ELF-1 (cell line): Measurements from ENCODE around the gene COPZ2.

ENCODE experiments used
- DNase-seq: peaks from one replicate; pipeline ENCODE4 v3.0.0-alpha.2; 2016; ENCODE audit warnings: low read depth, low spot score

Gene COPZ2

DNA sequence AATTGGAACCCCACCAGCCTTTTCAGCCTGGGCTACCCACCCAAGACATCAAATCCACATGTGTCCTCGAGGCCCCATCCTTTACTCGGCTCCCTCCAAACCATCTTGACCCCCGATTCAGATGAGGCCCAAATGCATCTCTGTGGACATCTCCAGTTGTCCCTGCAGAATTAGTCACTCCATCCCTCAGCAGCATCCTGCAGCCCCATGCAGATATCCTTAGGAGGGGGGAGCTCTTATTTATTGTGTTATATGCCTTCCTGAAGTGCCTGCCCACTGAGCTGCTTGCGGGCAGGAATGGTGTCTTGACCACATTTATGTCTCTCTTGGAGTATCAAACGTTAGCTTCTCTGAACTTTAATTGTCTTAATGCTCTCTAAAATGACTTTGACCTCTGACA lies 51.1 kb downstream of the COPZ2 start:
- no peak for DNase-seq

DNA sequence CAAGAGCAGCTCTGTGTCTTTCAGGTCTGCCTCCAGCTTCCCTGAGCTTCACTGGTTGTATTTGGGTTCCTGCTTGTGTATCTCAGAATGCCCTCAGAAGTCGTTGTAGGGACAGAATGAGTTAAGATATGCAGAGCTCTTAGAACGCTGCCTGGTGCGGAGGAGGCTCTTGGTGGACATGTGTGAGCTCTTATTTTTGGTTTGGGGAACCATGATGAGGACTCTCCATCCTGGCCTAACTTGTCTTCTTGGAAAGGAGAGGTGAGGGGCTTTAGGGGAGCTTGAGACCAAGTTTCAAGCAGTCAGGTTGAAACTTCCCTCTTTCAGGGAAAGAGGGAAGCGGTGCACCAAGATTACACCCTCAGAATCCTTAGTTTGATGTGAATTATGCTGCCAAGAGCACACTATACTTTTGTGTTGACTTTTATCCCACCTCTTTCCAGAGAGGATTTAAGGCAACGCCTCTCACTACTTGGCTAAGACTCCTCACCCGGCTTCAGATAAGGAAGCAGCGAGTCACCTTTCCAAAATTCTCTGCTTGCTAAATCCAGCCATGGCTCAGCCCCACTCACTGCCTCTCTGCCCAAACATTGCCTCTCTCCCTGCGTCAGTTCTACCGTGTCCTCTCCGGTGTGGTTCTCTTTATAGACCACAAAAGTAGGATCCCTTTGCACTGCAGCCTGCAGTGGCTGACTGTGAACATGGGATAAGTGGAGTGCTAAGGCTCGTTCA lies 53.9 kb downstream of the COPZ2 start:
- no peak for DNase-seq

DNA sequence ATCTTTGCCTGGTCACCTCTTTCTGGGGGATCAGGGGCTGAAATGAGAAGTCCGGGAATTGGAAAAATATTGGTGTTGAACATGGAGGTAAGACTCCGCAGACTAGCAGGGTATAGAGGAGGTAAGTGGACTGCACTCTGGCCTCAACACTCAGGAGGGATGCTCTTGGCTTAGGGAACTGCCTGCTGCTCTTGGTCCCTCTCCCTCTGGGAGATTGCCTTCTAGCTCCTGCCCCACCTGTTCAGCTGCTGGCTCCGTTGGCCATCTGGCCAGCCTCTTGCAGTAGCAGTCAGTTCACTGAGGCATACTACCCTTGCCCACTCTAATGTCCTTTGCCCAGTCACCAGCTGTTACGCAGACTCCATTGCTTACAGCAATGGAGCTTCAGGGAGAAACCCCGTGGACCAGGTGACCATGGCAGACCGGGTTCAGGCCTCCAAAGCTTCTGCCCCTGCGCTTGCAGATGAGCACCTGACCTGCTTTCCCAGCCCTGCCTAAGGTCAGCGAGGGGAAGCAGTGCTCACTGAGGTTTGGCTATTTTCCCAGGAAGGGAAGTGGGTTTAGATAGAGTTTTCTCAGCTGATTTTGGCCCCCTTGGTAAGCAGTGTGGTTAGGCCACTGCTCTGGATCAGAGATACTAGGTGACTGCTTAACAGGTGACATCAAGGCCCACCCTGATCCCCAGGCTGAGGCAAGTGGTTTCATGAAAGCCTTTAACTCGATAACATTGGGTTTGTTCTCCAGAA lies 54.8 kb downstream of the COPZ2 start:
- no peak for DNase-seq

DNA sequence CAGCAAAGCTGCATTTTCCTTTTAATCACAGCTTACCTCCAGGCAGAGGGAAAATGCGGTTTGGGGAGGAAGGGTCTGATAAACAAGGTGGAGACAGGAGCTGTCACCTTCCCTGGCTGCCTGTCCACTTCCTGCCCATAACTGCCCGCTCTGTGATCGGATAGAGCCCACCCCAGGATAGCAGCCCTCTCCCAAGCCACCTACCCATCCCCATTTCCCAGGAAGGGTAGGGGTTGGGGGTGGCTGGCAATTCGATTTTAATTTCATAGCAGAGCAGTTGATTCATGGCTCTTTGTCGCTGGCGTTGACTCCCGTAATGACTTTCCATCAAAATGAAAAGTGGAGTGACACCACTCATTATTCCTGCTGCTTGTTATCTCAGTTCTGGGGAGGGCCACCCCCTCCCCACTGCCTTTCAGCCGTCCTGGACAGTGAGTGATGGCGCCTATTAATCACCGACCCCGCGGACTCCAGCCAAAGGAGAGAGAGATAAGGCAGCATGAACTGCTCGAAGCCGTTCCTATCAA lies 55.4 kb downstream of the COPZ2 start:
- peak; percentile 37 for DNase-seq

DNA sequence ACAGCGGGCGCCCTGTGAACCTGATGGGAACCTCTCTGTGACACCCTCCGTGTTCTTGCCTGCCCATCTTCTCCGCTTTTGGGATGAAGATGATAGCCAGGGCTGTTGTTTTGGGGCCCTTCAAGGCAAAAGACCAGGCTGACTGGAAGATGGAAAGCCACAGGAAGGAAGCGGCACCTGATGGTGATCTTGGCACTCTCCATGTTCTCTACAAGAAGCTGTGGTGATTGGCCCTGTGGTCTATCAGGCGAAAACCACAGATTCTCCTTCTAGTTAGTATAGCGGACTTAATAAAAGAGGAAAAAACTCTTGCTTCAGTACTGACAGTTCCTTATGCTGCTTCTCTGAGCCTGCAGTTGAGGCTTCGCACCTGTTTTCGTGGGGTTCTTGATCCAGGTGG lies 56.1 kb downstream of the COPZ2 start:
- DNase-seq = no peak

DNA sequence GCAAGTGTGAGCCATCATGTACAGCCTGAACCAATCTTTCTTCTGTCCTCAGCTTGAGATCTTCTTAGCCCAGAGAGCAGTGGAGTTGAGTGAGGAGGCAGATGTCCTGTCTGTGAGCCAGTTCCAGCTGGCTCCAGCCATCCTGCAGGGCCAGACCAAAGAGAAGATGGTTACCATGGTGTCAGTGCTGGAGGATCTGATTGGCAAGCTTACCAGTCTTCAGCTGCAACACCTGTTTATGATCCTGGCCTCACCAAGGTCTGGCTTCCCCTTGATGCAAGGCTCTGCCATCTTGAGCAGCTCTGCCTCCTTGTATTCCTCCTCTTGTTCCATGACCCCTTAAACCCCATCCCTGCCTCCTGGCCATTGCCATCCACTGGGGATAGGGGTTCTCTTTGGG lies 57.1 kb downstream of the COPZ2 start:
- no peak for DNase-seq

DNA sequence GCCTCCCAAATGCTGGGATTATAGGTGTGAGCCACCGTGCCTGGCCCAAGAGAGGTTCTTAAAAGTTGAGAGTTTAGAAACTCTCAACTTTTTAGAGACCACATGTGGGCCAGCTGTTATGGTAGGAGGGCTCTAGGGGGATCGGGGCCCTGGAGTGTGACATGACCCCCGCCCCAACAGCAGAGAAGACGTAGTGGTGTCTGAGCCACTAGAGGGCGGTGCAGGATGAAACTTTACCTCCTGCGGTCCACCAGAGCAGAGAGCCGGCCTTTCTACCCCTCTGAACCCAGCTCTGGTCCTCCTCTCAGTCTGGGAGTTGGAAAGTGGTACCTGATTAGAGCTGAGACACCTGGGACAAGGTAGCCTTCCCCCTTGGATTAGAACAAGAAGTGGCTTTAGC lies 59.3 kb downstream of the COPZ2 start:
- DNase-seq = peak; percentile 83
